Bronchial epithelial cell (primary cell): Measurements from ENCODE around the gene DBT. TPM values are rescaled to one million over a fixed set of nuclear protein-coding genes. Genes with fewer than 3 reads are reported as not detected.

ENCODE experiments used
- DNase-seq: peaks from one replicate; pipeline ENCODE4 v3.0.0-alpha.2; 2010; ENCODE audit warnings: low read depth
- FAIRE-seq: peaks from 2 replicates; lab custom pipeline; 2011; peaks lifted over from hg19 to GRCh38; lab: Jason Lieb, UNC
- H3K27me3 ChIP-seq: 2 replicates; pipeline ENCODE4 v1.5.1; 2011; ENCODE audit warnings: low read length; ENCODE audit not compliant: control insufficient read depth, insufficient read depth
- H3K36me3 ChIP-seq: 2 replicates; pipeline ENCODE4 v1.5.1; 2011; ENCODE audit warnings: low read length; ENCODE audit not compliant: control insufficient read depth, insufficient read depth
- H3K4me3 ChIP-seq: 2 replicates; pipeline ENCODE4 v1.5.1; 2011; ENCODE audit warnings: mild to moderate bottlenecking, low read depth, low read length, control low read depth
- CTCF ChIP-seq: IDR thresholded peaks from 2 replicates; pipeline ENCODE4 v1.5.1; 2011; ENCODE audit warnings: mild to moderate bottlenecking, moderate library complexity, low read length, control low read depth, inconsistent platforms; ENCODE audit not compliant: insufficient read depth, severe bottlenecking
- total RNA-seq: library from RNA; depleted of rRNA; stranded (reverse); fragments of >200 nt; gene quantifications from 2 replicates; pipeline ENCODE4 v1.2.1, GENCODE V29; 2014

The DBT gene
- total RNA-seq, 1 donor from 2014 or later, result 3.7 TPM

GRCh38 chr1:100178091-100178490 lies 71.5 kb downstream of the DBT start, which contains the start of gene LRRC39:
Gene LRRC39 (minus strand): TSS chr1:100178256. CDS start chr1:100168516, 9,740 bp downstream.
- TF ChIP-seq CTCF, result no peak
- H3K27me3 ChIP-seq, result no peaks in the 10 kb centered on the region
- H3K4me3 ChIP-seq, result no peak within 1 kb of the TSS
- no peaks in the 10 kb centered on the region for H3K36me3 ChIP-seq
- no peak for FAIRE-seq
- no peak for DNase-seq

GRCh38 chr1:100177295-100178041 lies 72.2 kb downstream of the DBT start:
- no peak for DNase-seq
- Histone ChIP-seq H3K36me3 (no peaks in the 10 kb centered on the region), H3K27me3 (no peaks in the 10 kb centered on the region), H3K4me3 (no peak overlapping the region)
- TF ChIP-seq CTCF, result no peak
- no peak for FAIRE-seq

- Histone ChIP-seq H3K27me3 (no peaks in the 10 kb centered on the region), H3K36me3 (no peaks in the 10 kb centered on the region), H3K4me3 (no peak overlapping the region)
- no peak for FAIRE-seq
- TF ChIP-seq CTCF, result no peak
- no peak for DNase-seq
These were observed 81.6 kb downstream of the DBT start for GRCh38 chr1:100168051-100168450.

- Histone ChIP-seq H3K27me3 (no peaks in the 10 kb centered on the region), H3K36me3 (no peaks in the 10 kb centered on the region), H3K4me3 (no peak overlapping the region)
- no peak for FAIRE-seq
- no peak for DNase-seq
- no peak for TF ChIP-seq CTCF
These were observed 84.9 kb downstream of the DBT start for GRCh38 chr1:100164702-100165101.

GRCh38 chr1:100164216-100164615 lies 85.4 kb downstream of the DBT start:
- H3K4me3 ChIP-seq, result no peak overlapping the region
- H3K27me3 ChIP-seq, result no peaks in the 10 kb centered on the region
- DNase-seq (no peak), FAIRE-seq (no peak)
- TF ChIP-seq CTCF, result no peak
- no peaks in the 10 kb centered on the region for H3K36me3 ChIP-seq
